Hematopoietic multipotent progenitor cell treated with erythropoietin and hydrocortisone succinate and interleukin-3 and kit ligand, for 8 days (in vitro differentiated cells): ENCODE measurements around the gene SHISAL1.

Source experiments
- DNase-seq: peaks from one replicate; pipeline ENCODE4 v3.0.0-alpha.2; 2015

SHISAL1 gene

DNA sequence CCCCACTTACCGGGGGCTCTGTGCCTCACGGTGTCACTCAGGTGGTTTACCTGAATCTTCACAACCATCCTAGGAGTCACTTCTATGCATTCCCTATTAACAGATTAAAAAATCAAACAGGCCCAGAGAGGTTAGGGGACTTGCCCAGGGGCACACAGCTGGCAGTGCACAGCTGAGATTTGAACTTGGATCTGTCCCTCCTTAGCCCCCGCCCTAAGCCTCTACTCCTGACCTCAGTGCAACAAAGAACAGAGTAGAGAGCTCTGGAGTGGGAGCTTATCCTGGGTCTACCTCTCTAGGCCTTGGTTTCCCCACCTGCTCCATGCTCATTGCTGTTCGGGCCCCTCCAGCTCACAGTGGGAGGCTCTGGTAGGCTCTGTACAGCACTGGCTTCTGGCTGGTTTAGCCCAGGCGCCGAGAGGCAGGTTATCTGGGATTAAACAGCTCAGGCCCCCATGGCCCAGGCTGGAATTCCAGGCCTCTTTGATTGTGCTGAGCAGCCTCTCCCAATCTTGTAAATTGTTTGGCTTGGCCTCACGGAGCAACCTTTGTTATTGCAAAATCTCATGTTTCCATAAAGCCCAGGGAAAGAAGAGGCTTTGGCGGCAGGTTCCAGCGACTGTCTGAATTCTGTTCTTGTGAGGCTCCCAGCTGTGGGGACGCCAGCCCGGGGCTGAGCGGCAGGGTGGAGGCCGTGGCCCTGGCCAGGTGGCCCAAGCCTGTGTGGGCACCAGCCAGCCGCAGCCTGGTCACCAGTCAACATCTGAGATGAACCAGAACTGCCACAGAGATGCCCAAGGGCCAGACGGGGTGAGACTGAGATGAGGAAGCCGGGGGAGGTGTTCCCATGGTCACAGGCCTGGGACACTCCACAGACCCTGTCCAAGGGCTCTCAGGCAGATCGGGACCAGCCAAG lies 28.9 kb upstream of the SHISAL1 start:
- no peak for DNase-seq

DNA sequence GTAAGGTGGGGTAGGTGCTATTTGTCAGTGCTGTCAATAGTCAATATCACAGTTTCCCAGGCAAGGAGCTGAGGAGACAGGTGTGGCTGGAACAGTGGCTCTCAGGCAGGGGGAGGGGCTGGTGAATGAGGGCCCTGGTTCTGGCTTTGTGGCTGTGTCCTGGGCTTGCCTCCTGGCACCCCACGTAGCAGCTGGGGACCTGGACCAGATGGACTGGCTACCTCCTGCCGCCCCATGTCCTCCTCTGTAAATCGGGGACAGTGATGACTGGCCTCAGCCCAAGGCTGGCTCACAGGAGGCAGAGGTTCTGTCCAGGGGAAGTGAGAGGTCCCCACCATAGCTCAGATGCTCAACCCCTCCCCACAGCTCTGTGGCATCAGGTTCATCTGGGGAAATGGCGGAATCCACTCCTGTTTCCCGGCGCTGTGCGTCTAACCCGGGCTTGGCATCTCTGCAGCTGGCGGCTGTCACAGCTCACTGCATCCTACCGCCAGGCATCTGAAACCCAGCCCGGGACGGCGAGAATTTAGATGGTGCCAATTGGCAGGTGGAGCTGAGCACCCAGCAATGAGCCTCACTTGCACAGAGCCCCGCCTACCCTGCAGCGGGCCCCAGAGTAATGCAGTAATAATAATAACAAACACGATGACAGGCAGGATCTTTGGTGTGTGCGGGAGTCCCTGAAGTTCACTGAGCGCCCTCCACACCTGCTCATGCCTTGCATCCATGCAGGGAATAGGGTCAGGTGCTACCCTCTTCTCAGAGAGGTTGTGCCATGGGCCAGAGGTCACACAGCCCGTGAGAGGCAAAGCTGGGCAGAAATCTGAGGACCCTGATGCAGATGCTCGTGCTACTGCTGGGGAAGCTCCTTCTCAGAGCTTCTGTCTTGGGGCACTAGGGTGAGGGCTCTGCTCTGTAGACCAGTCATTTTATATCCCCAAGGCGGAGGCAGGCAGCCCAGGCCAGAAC lies 27.8 kb upstream of the SHISAL1 start:
- no peak for DNase-seq

GRCh38 chr22:44338906-44339305 lies 26.2 kb upstream of the SHISAL1 start:
- DNase-seq: no peak

GRCh38 chr22:44338177-44338810 lies 25.5 kb upstream of the SHISAL1 start:
- no peak for DNase-seq

- DNase-seq: no peak
Measured at GRCh38 chr22:44337678-44338004, 24.9 kb upstream of the SHISAL1 start.

DNA sequence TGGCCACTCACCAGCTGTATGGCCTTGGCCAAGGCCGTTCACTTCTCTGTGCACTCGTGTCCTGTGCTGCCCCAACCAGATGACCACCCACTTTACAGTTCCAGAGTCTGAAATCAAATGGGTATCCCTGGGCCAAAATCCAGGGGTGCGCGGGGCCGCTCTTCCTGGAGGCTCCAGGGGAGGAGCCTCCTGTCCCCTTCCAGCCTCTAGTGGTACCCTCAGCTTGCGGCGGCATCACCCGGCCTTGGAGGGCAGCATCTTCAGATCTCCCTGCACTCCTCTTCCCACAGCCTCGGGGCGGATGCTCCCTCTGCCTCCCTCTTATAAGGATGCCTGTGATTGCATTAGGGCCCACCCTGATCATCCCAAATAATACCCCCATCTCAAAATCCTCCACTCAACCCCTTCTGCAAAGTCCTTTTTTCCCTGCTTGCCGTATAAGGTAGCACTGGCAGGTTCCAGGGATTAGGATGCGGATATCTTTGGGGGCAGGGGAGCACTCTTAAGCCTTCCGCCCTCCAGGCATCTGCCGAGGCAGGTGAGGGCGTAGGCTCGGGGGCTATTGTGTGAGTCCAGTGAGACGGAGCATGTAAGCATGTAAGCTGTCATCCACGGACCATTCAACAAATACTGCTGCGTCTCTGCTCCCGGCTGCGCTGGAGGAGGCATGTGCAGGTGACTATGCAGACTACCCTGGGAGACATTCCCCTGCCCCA lies 24.4 kb upstream of the SHISAL1 start:
- DNase-seq: no peak

- DNase-seq: no peak
Measured at GRCh38 chr22:44335903-44336803, 23.4 kb upstream of the SHISAL1 start.

GRCh38 chr22:44335066-44335839 lies 22.5 kb upstream of the SHISAL1 start:
- DNase-seq: no peak

DNA sequence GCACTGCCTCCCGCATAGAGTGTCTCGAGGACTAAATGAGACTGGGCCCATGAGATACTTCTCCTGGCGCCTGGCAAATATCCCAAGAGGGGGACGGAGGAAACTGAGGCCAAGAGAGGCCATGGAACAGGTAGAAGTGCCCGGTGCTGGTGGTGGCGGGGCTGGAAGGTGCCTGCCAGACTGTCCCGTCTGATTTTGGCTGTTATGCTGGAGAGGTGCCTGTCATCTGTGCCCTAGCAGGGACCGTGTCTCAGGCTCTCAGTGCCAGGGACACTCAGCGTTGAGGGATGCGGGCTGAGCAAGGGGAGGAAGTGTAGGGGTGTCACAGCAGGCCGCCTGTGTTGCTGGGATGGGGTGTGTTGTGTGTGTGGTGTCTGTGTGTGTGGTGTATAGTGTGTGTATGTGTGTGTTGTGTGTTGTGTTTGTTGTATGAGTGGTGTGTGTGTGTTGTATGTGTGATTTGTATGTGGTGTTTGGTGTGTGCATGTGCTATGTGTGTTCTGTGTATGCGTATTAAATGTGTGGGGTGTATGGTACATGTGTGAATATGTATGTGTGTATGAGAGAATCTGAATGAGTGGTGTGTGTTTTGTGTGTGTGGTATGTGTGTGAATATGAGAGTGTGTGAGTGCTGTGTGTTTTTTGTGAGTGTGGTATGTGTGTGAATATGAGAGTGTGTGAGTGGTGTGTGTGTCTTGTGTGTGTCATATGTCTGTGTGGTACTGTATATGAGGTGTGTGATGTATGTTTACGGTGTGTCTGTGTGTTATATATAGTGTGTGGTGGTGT lies 21.3 kb upstream of the SHISAL1 start:
- no peak for DNase-seq

DNA sequence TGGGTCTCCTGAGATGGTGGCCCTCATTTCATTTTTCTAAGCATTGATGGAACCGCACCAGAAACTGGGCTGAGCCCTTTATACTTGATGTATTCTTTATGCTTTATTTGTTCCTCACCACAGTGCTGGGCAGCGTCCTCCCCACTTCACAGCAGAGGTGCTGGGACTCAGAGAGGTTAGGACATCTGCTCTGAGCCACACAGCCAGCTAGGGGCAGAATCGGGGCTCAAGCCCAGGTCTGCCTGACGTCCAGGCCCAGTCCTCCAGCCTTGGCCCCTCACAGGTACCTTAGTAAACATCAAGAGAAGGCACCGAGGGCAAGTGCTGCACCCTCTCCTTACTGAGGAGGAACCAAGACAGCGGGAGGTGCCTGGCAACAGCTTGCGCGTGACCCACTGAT lies 20.2 kb upstream of the SHISAL1 start:
- DNase-seq: no peak

DNA sequence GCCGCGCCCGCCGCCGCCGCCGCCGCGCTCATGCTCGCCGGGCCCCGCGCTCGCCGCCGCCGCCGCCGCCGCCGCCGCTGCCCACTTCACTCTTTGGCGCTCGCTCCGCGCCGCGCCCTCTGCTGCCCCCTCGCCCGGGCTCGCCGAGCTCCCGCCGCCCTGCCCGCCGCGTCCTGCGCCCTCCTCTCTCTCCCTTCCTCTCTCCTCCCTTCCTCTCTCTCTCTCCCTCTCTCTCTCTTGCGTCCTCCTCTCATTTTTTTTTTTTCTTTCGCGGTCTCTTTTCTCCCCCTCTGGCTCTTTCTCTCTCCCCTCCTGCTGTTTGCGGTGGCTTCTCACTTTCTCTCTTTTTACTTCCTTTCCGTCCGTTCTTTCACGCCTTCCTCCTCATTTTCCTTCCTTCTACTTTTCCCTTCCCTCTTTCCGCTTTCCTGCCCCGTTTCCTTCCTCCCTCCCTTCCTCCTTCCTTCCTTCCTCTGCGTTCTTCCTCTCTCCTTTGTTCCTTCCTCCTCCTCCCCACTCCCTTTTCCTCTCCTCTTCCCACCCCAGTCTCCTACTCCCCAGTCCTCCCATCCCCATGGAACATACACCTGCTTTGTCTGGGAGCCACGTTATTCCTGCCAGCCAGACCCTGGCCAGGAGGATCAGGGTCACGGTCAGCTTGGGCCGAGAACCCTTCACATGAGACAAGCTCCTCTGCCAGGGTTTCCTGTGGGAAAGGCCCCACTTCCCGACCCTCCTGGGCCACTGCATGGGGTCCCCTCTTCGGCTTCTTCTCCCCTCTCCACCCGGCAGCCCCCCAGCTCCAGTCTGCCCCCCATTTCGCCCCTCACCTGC lies 19.3 kb upstream of the SHISAL1 start:
- DNase-seq: no peak

DNA sequence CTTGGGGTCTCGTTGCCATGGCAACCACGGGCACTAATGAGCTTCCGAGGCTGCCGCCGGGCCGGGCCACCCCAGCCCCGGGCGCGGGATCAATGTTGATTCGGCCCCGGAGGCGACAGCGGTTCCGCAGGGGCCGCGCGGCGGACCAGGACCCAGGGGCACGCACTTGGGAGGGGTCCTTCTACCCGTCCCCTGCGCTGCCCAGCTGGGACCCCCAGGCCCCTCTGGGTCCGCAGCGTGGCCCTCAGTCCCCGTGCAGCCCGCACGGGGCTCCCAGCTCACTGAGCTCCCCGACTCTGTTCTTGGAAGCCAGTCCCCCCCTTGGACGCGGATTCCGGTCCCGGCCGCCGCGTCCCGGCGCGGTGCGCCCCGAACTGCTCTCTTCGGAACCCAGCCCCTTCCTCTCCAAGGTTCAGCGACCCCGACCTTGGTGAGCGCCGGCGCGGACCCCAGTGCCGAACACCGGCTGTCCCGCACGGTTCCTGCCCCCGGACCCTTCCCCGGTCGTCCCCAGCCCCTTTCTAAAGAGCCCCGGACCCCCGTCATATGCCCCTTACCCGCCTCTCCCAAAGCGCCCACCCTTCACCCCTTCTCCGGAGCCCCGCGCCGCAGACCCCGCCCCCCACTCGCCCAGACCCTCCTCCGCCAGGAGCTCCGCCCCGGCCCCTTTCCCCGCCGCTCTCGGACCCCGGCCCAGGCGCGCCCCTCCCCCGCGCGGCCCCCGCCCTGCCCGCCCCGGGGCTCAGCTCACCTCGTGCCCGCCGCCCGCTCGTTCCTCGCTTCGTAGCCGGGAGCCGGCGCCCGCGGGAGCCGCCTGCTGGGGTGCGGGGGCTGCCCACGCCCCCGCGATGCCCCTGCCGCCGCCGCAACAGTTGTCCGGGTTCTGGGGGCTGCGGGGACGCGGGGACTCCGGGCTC lies 18.3 kb upstream of the SHISAL1 start:
- no peak for DNase-seq

DNA sequence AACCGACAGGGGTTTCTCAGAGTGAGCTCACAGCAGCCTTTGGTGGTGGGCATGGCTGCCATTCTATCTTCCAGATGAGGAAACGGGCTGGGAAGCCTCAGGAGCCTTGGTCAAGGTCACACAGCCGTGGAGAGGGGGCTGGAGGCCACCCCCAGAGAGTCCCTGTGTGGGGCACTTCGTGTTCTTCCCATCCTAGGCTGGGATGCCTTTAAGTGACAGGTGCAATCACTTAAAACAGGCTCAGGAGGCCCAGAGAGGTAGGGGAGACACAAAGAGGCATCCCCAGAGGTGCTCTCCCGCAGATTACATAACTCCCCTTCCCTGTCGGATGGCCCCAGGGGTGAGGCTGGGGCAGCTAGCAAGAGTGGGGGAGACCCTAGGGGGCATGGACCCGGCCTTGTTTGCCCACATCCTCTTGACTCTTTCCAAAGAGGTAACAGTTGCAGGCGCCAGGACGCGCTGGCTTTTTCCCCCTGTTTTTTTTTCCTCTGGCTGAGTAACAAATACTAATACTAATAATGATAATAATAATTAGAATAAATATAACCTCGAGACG lies 17.5 kb upstream of the SHISAL1 start:
- DNase-seq: no peak

- no peak for DNase-seq
Measured at GRCh38 chr22:44329179-44329796, 16.5 kb upstream of the SHISAL1 start.

DNA sequence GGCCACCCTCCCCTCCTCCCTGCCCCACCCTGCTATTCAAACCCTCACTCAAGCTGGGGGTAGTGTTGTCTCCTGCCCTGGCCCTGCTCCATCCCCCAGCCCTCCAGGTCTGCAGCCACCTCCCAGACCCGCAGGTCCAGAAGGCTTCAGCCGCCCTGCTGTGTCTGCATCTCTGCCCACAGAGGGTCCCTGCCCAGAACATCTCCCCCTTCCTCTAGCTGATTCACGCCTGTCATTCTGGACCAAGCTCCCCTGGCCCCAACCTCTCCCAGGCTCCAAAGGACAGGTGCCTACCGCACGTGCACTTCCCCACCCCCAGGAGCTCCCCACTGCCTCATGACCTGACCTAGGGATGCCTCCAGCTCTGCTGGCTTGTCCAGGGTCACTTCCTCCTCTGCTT lies 16.0 kb upstream of the SHISAL1 start:
- DNase-seq: no peak

DNA sequence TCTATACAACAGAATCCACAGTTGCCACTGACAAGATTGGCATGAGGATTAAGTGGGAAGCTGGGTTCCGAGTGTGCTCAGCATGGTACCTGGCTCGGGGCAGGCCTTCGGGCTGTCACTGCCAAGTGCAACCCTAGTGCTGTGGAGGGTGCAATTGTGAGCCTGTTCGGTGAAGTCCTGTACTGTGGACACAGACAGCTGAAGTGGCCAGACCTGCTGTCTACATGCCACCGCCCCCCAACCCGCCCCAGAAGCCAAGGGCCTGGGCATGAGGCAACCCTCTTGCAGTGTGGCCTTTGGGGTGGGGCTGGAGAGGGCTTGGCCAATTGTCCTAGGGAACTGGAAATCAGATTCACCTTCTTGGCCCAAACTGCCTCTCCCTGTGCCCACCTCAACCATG lies 15.6 kb upstream of the SHISAL1 start:
- DNase-seq: no peak

- DNase-seq: no peak
Measured at GRCh38 chr22:44326491-44326885, 13.7 kb upstream of the SHISAL1 start.
